Measurements from ENCODE around the gene METTL25B.

Gene METTL25B

GRCh38 chr1:156721535-156721934, 6.7 kb upstream of the METTL25B start:
- H4K20me1 ChIP-seq (ENCODE audit: low read depth, low read length), result peaks cover 22% of the 10 kb centered on the region
- no peaks in the 10 kb centered on the region for H3K9me3 ChIP-seq (ENCODE audit: insufficient read depth, low read length)
- no peaks in the 10 kb centered on the region for H3K27me3 ChIP-seq (ENCODE audit: low read length)
- H3K79me2 ChIP-seq (ENCODE audit: insufficient read depth, low read length), result peaks cover 40% of the 10 kb centered on the region
- H3K4me2 ChIP-seq (ENCODE audit: low read depth, low read length, poor library complexity, severe bottlenecking), result no peak overlapping the region
- TF ChIP-seq EZH2phosphoT487 (conservative IDR thresholded peaks at IDR 0.05; ENCODE audit: low read length), result no peak
- TF ChIP-seq CTCF (IDR thresholded peaks at IDR 0.05; ENCODE audit: insufficient read depth, low read length, poor library complexity, severe bottlenecking), result no peak
- H3K27ac ChIP-seq (ENCODE audit: low read depth, low read length), result no peak overlapping the region
- H3K9me2 ChIP-seq (replicated peaks; ENCODE audit: insufficient read depth, low read length), result no peaks in the 10 kb centered on the region
- H3K36me3 ChIP-seq (ENCODE audit: low read length), result peaks cover 28% of the 10 kb centered on the region
- H3F3A ChIP-seq (ENCODE audit: insufficient read depth), result peaks cover 16% of the 10 kb centered on the region
- H2AFZ ChIP-seq (ENCODE audit: low read depth, low read length, severe bottlenecking), result no peak overlapping the region
- H3K9ac ChIP-seq (ENCODE audit: low read length), result no peak overlapping the region
- no peak overlapping the region for H3K4me3 ChIP-seq (ENCODE audit: insufficient read depth, low read length, poor library complexity, severe bottlenecking)

DNA sequence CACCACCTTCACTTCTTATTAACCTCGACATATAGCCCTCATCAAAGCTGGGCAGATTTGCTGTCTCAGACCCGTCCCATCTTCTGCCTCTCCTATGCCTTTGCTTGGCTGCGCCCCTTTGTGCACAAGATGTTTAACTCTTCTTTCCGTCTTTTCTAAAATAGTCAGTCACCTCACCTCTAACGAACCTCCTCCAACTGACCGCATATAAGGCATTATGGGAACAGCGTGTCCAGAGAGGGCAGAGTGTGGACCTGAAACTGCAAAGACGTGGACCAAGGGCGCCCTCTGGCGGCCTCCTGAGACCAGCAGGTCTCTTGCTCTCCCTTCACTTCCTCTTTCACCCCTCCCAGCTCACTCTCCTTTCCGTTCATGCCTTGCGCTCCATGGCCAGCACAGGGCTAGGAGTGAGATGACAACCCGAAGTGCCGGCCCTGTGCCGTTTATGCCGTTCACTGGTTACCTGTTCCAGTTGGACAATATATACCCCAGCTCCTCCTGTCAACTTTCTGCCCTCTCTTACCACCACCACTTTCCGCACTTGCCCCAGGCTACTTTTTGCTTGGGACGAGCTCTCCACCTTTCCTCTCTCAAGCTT, 2.5 kb upstream of the METTL25B start:
- Histone ChIP-seq H4K20me1 (ENCODE audit: low read depth, low read length) (peaks cover 22% of the 10 kb centered on the region), H3K79me2 (ENCODE audit: insufficient read depth, low read length) (peaks cover 68% of the 10 kb centered on the region), H3K9me2 (replicated peaks; ENCODE audit: insufficient read depth, low read length) (no peaks in the 10 kb centered on the region), H3K9me3 (ENCODE audit: insufficient read depth, low read length) (no peaks in the 10 kb centered on the region), H3K27me3 (ENCODE audit: low read length) (no peaks in the 10 kb centered on the region), H3K36me3 (ENCODE audit: low read length) (peaks cover 28% of the 10 kb centered on the region), H3K4me3 (ENCODE audit: insufficient read depth, low read length, poor library complexity, severe bottlenecking) (peak overlapping the region; percentile 90), H3F3A (ENCODE audit: insufficient read depth) (peaks cover 25% of the 10 kb centered on the region), H3K27ac (ENCODE audit: low read depth, low read length) (peak overlapping the region; percentile 74), H3K4me2 (ENCODE audit: low read depth, low read length, poor library complexity, severe bottlenecking) (peak overlapping the region; percentile 80), H3K9ac (ENCODE audit: low read length) (peak overlapping the region; percentile 94), H2AFZ (ENCODE audit: low read depth, low read length, severe bottlenecking) (no peak overlapping the region)
- TF ChIP-seq CTCF (IDR thresholded peaks at IDR 0.05; ENCODE audit: insufficient read depth, low read length, poor library complexity, severe bottlenecking), result peak; percentile 95
- no peak for TF ChIP-seq EZH2phosphoT487 (conservative IDR thresholded peaks at IDR 0.05; ENCODE audit: low read length)

DNA sequence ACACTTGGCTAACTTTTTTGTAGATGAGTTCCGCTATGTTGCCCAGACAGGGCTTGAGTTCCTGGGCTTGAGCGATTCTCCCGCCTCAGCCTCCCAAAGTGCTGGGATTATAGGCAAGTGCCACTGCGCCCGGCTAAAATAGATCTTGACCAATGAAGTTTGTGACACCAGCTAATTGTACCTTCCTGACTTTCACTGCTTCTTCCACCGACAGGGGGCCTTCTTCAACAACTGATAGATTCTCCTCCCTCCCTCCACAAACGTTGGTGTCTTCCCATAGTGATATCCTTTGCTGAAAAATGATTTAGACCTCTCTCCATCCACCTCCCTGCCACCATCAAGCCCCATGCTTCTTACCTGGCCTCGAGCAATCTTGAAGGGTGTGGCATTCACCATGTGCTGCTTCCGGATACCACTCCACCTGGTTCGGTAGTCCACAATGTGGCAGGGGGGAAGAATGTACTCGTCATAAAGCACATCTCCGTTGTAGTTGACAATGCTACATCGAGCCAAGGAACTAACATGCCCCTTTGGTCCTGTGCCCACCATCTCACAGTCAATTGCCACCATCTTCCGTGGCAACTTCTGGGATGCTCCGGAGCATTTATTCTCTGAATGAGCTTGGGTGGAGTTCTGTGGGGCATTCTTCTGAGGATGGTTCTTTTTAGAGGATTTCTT, 1.6 kb upstream of the METTL25B start:
- Histone ChIP-seq H3K27me3 (ENCODE audit: low read length) (no peaks in the 10 kb centered on the region), H3K27ac (ENCODE audit: low read depth, low read length) (peak overlapping the region; percentile 74), H2AFZ (ENCODE audit: low read depth, low read length, severe bottlenecking) (no peak overlapping the region), H3K36me3 (ENCODE audit: low read length) (peaks cover 23% of the 10 kb centered on the region), H4K20me1 (ENCODE audit: low read depth, low read length) (peaks cover 22% of the 10 kb centered on the region), H3K9ac (ENCODE audit: low read length) (peak overlapping the region; percentile 94), H3K4me2 (ENCODE audit: low read depth, low read length, poor library complexity, severe bottlenecking) (peak overlapping the region; percentile 80), H3K9me2 (replicated peaks; ENCODE audit: insufficient read depth, low read length) (no peaks in the 10 kb centered on the region), H3K9me3 (ENCODE audit: insufficient read depth, low read length) (no peaks in the 10 kb centered on the region), H3F3A (ENCODE audit: insufficient read depth) (peaks cover 20% of the 10 kb centered on the region), H3K79me2 (ENCODE audit: insufficient read depth, low read length) (peaks cover 68% of the 10 kb centered on the region), H3K4me3 (ENCODE audit: insufficient read depth, low read length, poor library complexity, severe bottlenecking) (peak overlapping the region; percentile 90)
- TF ChIP-seq CTCF (IDR thresholded peaks at IDR 0.05; ENCODE audit: insufficient read depth, low read length, poor library complexity, severe bottlenecking) (peak; percentile 62), EZH2phosphoT487 (conservative IDR thresholded peaks at IDR 0.05; ENCODE audit: low read length) (no peak)

Data from SU-DHL-6 (cell line).